Caco-2 (cell line): ENCODE results near the gene PAX5. TPM values are rescaled to one million over a fixed set of nuclear protein-coding genes. Genes with fewer than 3 reads are reported as not detected.

Experiments
- BruUV-seq: library from RNA; stranded (reverse); fragments of 400-500 nt; replicated peaks from 2 replicates; lab custom pipeline; 2021; lab: Mats Ljungman, UMichigan
- CTCF ChIA-PET: fragments of 300-600 bp; sonication (Branson Sonifier 250); formaldehyde crosslinking; loops from one replicate; lab custom pipeline; 2022; ENCODE audit warnings: antibody characterized with exemption; lab: Charles Lee
- POLR2A ChIA-PET: fragments of 300-600 bp; sonication (Branson Sonifier 250); formaldehyde crosslinking; loops from one replicate; lab custom pipeline; 2022; ENCODE audit warnings: antibody characterized with exemption; lab: Charles Lee
- DNase-seq, 2 experiments: peaks; one replicate each; pipeline versions ENCODE4 v3.0.0 to v3.0.0-alpha.2; 2020 to 2022
- H3K27me3 ChIP-seq: replicated peaks from 2 replicates; pipeline ENCODE4 v1.6.0; 2011; ENCODE audit warnings: low read length; ENCODE audit not compliant: control insufficient read depth, insufficient read depth
- H3K36me3 ChIP-seq: 2 replicates; pipeline ENCODE4 v1.5.1; 2011; ENCODE audit warnings: low read length; ENCODE audit not compliant: control insufficient read depth, insufficient read depth
- H3K4me1 ChIP-seq: fragments of 250-450 bp; sonication (Bioruptor Pico); 2 replicates; pipeline ENCODE4 v1.5.1; 2020; ENCODE audit warnings: mild to moderate bottlenecking
- H3K4me3 ChIP-seq: 2 replicates; pipeline ENCODE4 v1.5.1; 2011; ENCODE audit warnings: low read depth, mild to moderate bottlenecking, control low read depth, low read length
- H3K9me3 ChIP-seq: fragments of 250-450 bp; sonication (Bioruptor Pico); 2 replicates; pipeline ENCODE4 v1.5.1; 2020; ENCODE audit warnings: mild to moderate bottlenecking, moderate library complexity
- H3K27ac Mint-ChIP-seq: one replicate; pipeline ENCODE4 v1.8.0; 2022; ENCODE audit warnings: mixed read lengths; ENCODE audit not compliant: unreplicated experiment
- H3K27me3 Mint-ChIP-seq: one replicate; pipeline ENCODE4 v1.8.0; 2022; ENCODE audit warnings: mixed read lengths; ENCODE audit not compliant: insufficient read depth, unreplicated experiment
- H3K36me3 Mint-ChIP-seq: one replicate; pipeline ENCODE4 v1.8.0; 2022; ENCODE audit warnings: mild to moderate bottlenecking, mixed read lengths; ENCODE audit not compliant: insufficient read depth, unreplicated experiment
- H3K4me1 Mint-ChIP-seq: one replicate; pipeline ENCODE4 v1.8.0; 2022; ENCODE audit warnings: low read depth, mixed read lengths; ENCODE audit not compliant: unreplicated experiment
- H3K4me3 Mint-ChIP-seq: one replicate; pipeline ENCODE4 v1.8.0; 2022; ENCODE audit warnings: mild to moderate bottlenecking, moderate library complexity, mixed read lengths; ENCODE audit not compliant: unreplicated experiment
- H3K9me3 Mint-ChIP-seq: one replicate; pipeline ENCODE4 v1.8.0; 2022; ENCODE audit warnings: mixed read lengths; ENCODE audit not compliant: unreplicated experiment
- intact Hi-C: fragments of 100-400 bp; cut with micrococcal nuclease; formaldehyde crosslinking; loops from one replicate; pipeline ENCODE4 v1.10.0; 2022; ENCODE audit not compliant: unreplicated experiment
- total RNA-seq: library from RNA; stranded (reverse); gene quantifications from 2 replicates; pipeline ENCODE4 v1.2.3, GENCODE V29; 2022
- TF ChIP-seq, protein P1 (sequence below), 2 experiments: fragments of 200-600 bp in 1 of 2; IDR thresholded peaks; 1 replicate in 1 of 2; 2 replicates in 1 of 2; pipeline versions ENCODE4 v1.5.1 to v1.8.0; 2011 to 2022; ENCODE audit warnings: antibody characterized with exemption in 1 of 2, control low read depth in 1 of 2, inconsistent platforms in 1 of 2, low read depth in 1 of 2, low read length in 1 of 2, mild to moderate bottlenecking in 1 of 2, moderate library complexity in 1 of 2; ENCODE audit not compliant: insufficient read depth in 1 of 2, severe bottlenecking in 1 of 2, unreplicated experiment in 1 of 2

The PAX5 gene
- total RNA-seq, 1 experiment from 2014 or later, result not detected

DNA sequence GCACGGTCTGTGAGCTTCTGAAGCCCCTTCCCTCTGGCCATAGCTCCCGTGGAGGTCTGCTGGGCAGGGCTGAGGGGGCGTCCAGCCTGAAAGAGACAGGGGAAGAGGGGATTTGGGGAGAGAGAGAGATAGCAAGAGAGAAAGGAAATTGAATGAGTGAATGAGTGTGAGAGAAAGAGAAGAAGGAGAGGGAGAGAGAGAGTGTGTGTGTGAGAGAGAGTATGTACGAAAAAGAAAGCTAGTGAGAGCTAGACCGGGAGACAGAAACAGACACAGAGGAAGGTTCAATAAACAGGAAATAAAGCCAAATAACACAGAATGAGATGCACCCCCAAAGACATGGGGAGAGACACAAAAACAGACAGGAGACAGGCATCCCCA, 37.4 kb downstream of the PAX5 start:
- Mint-ChIP-seq H3K27ac (no peak overlapping the region), H3K27me3 (no peaks in the 10 kb centered on the region), H3K9me3 (no peaks in the 10 kb centered on the region), H3K4me1 (no peaks in the 10 kb centered on the region), H3K4me3 (no peak overlapping the region), H3K36me3 (no peaks in the 10 kb centered on the region)
- ChIA-PET POLR2A (no interaction called here), CTCF (interaction anchor here (0.5 to 2.2 kb wide), 6 partner anchors 89 to 333 kb away, joined by 3 to 13 read pairs (median 6); no protein-coding TSS in a partner anchor)
- no peaks in the 10 kb centered on the region for H3K36me3 ChIP-seq
- H3K4me3 ChIP-seq, result no peak overlapping the region
- no TSS peak for BruUV-seq
- no peaks in the 10 kb centered on the region for H3K4me1 ChIP-seq
- no peaks in the 10 kb centered on the region; the same call in none of the 2 replicates for H3K27me3 ChIP-seq
- no peak for DNase-seq
- TF ChIP-seq, protein P1, sequence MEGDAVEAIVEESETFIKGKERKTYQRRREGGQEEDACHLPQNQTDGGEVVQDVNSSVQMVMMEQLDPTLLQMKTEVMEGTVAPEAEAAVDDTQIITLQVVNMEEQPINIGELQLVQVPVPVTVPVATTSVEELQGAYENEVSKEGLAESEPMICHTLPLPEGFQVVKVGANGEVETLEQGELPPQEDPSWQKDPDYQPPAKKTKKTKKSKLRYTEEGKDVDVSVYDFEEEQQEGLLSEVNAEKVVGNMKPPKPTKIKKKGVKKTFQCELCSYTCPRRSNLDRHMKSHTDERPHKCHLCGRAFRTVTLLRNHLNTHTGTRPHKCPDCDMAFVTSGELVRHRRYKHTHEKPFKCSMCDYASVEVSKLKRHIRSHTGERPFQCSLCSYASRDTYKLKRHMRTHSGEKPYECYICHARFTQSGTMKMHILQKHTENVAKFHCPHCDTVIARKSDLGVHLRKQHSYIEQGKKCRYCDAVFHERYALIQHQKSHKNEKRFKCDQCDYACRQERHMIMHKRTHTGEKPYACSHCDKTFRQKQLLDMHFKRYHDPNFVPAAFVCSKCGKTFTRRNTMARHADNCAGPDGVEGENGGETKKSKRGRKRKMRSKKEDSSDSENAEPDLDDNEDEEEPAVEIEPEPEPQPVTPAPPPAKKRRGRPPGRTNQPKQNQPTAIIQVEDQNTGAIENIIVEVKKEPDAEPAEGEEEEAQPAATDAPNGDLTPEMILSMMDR (IDR thresholded peaks at IDR 0.05; ENCODE audit: insufficient read depth in 1 of 2, low read depth in 1 of 2, low read length in 1 of 2, severe bottlenecking in 1 of 2, unreplicated experiment in 1 of 2), result no peak
- intact Hi-C loops, result loop anchor here (1.0 to 10.0 kb wide), 5 partner anchors 128 to 394 kb away; partner anchors contain the start of gene ZCCHC7
- H3K9me3 ChIP-seq, result 0 out of 2 replicates have a peak, but pooled peaks cover 1% of the 10 kb centered on the region

DNA sequence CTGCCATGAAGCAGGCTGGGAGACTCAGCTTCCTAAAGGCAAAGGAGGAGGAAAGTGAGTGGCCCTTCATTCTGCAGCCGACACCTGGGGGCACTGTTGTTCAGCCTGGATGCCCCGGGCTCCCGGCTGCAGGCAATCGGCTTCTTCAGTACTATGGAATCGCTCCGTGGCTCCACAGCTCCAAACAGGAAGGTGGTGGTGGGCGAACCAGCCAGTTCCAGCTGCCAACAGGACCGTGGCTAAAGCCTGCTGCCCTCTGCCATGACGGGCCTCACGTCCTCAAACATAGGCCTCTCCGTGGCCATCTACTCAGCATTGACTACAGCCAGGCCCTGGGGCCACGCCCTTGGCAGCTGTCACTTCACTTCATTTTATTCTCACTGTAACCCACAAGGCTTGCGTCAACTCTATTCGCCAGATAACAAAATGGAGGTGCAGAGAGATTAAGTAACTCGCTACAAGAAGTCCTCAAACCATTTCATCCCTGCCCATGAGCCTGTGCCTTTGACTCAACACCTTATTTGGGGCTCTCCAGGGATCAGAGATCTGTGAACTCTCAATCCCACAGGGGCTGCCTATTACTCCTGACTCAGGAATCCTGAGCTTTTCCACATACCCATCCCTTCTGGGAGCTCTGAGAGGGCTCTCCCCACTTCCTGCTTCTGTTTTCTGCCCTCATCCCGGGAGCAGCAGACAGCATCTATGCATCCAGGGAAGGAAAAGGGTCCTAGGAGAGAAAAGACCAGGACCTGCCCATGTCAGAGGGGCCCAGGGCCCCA, 38.0 kb downstream of the PAX5 start:
- intact Hi-C loops, result loop anchor here (1.0 to 10.0 kb wide), 5 partner anchors 129 to 394 kb away; partner anchors contain the start of gene ZCCHC7
- H3K9me3 Mint-ChIP-seq, result no peaks in the 10 kb centered on the region
- no peaks in the 10 kb centered on the region; the same call in none of the 2 replicates for H3K27me3 ChIP-seq
- no peaks in the 10 kb centered on the region for H3K4me1 ChIP-seq
- ChIA-PET POLR2A (interaction anchor here (0.6 to 0.8 kb wide), 2 partner anchors 32 to 83 kb away, joined by 4 read pairs; no protein-coding TSS in a partner anchor), CTCF (interaction anchor here (0.5 to 2.2 kb wide), 17 partner anchors 8 to 415 kb away, joined by 3 to 13 read pairs (median 5); partner anchors contain the start of gene ZCCHC7)
- no peaks in the 10 kb centered on the region for H3K4me1 Mint-ChIP-seq
- H3K36me3 Mint-ChIP-seq, result no peaks in the 10 kb centered on the region
- no peaks in the 10 kb centered on the region for H3K36me3 ChIP-seq
- no peaks in the 10 kb centered on the region for H3K27me3 Mint-ChIP-seq
- BruUV-seq, result no TSS peak
- peak overlapping the region; percentile 41 for H3K4me3 Mint-ChIP-seq
- peak; percentile 74 to 82 for DNase-seq
- peak overlapping the region; percentile 36 for H3K4me3 ChIP-seq
- H3K9me3 ChIP-seq, result 0 out of 2 replicates have a peak, but pooled peaks cover 7% of the 10 kb centered on the region
- no peak overlapping the region for H3K27ac Mint-ChIP-seq
- TF ChIP-seq, protein P1 (IDR thresholded peaks at IDR 0.05; ENCODE audit: insufficient read depth in 1 of 2, low read depth in 1 of 2, low read length in 1 of 2, severe bottlenecking in 1 of 2, unreplicated experiment in 1 of 2), result peak; percentile 77 to 89

DNA sequence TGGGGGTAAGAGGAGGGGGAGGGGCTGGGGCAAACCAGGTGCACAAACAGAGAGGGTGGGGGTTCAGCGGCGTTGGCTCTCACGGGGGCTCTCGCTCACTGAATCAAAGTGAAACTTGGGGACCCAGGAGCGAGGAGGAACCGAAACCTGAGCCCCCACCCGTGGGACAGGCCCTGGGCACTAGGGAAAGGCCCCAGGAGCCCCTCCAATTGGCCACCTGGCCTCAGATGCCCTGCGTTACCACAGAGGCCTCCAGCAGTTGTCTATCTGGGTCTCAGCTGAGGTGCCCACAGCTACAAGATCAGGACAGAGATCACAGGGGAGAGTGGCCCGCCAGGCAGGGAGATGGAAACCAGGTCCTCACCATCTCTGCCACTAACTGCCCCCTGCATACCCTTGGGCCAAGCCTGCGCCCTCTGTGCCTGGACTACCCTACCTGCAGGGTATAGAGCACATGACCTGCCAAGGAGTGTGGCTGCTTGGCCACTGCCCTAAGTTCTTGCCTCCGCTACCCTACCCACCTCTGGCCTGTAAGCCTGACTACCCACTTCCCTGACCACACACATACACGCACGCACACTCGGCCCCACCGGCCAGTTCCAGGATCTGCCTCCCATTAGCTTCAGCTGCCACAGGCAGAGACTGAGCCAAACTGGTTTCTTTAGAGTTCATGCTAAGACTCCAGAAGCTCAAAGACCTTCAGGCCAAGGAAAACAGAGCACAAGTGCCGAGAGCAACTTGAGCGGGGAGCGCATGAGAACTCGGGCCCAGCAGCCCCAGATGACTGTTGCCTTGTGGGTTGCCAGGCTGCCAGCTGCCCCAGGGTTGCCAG, 39.9 kb downstream of the PAX5 start:
- Mint-ChIP-seq H3K4me1 (no peaks in the 10 kb centered on the region), H3K9me3 (peaks cover 6% of the 10 kb centered on the region), H3K36me3 (no peaks in the 10 kb centered on the region), H3K4me3 (no peak overlapping the region), H3K27me3 (peaks cover 4% of the 10 kb centered on the region), H3K27ac (no peak overlapping the region)
- Histone ChIP-seq H3K27me3 (no peaks in the 10 kb centered on the region; the same call in none of the 2 replicates), H3K4me1 (no peaks in the 10 kb centered on the region), H3K9me3 (0 out of 2 replicates have a peak, but pooled peaks cover 8% of the 10 kb centered on the region), H3K36me3 (no peaks in the 10 kb centered on the region), H3K4me3 (no peak overlapping the region)
- intact Hi-C loops, result loop anchor here (10.0 kb wide), 2 partner anchors 131 to 199 kb away; partner anchors contain the start of gene ZCCHC7
- ChIA-PET POLR2A (no interaction called here), CTCF (no interaction called here)
- TF ChIP-seq, protein P1 (IDR thresholded peaks at IDR 0.05; ENCODE audit: insufficient read depth in 1 of 2, low read depth in 1 of 2, low read length in 1 of 2, severe bottlenecking in 1 of 2, unreplicated experiment in 1 of 2), result no peak
- DNase-seq, result no peak
- no TSS peak for BruUV-seq
